SK-N-MC (cell line): ENCODE results near the gene IL12RB2.

Experiments
- EZH2 ChIP-seq: fragments of 200-600 bp; sonication (generic); IDR thresholded peaks from one replicate; pipeline ENCODE4 v1.6.1; 2017; ENCODE audit warnings: antibody characterized with exemption
- POLR2AphosphoS5 ChIP-seq: IDR thresholded peaks from 2 replicates; pipeline ENCODE4 v1.6.1; 2012; ENCODE audit warnings: mild to moderate bottlenecking, low read depth, low read length, borderline replicate concordance

DNA sequence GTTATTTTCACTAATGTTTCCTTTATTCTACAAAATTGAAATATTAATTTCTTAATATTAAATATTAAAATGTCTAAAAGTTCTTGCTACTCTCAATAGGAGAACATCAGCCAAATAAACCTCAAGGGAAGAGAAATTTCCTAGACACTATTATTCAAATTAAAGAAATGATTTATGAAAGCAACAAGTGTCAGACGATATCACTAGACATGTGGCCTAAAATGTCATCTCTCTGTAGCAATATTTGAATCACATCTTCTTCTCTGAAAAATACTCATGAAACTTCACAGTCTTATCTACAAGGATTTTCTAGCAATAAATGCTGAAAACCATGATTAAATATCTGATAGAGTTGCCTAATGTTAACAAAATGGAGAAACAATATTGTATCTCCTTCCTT lies 125.1 kb downstream of the IL12RB2 start:
- TF ChIP-seq POLR2AphosphoS5 (no peak), EZH2 (no peak)
